A673 (cell line): ENCODE data around the gene LIMS2. TPM values are rescaled to one million over a fixed set of nuclear protein-coding genes. Genes with fewer than 3 reads are reported as not detected.

Source experiments
- BruUV-seq: library from RNA; stranded (reverse); fragments of 400-500 nt; replicated peaks from 2 replicates; lab custom pipeline; 2021; lab: Mats Ljungman, UMichigan
- CTCF ChIA-PET: fragments of 300-600 bp; sonication (Branson Sonifier 250); formaldehyde crosslinking; loops from one replicate; lab custom pipeline; 2022; ENCODE audit warnings: antibody characterized with exemption; lab: Charles Lee
- POLR2A ChIA-PET: fragments of 300-600 bp; sonication (Branson Sonifier 250); formaldehyde crosslinking; loops from one replicate; lab custom pipeline; 2022; ENCODE audit warnings: antibody characterized with exemption; ENCODE audit not compliant: low non-redundant PET; lab: Charles Lee
- DNase-seq: peaks from one replicate; pipeline ENCODE4 v3.0.0-alpha.2; 2015; ENCODE audit warnings: low spot score
- H3K27ac ChIP-seq: fragments of 200-600 bp; sonication (generic); 2 replicates; pipeline ENCODE4 v1.5.1; 2016; ENCODE audit warnings: mixed run types, low read depth, mild to moderate bottlenecking, mixed read lengths, antibody characterized with exemption, low read length; ENCODE audit not compliant: poor library complexity, severe bottlenecking
- H3K27me3 ChIP-seq: fragments of 200-600 bp; sonication (generic); replicated peaks from 2 replicates; pipeline ENCODE4 v1.6.1; 2017; ENCODE audit warnings: mixed run types, low read depth, mild to moderate bottlenecking, mixed read lengths, antibody characterized with exemption, low read length; ENCODE audit not compliant: insufficient read depth, poor library complexity
- H3K36me3 ChIP-seq: fragments of 200-600 bp; sonication (generic); 2 replicates; pipeline ENCODE4 v1.6.1; 2016; ENCODE audit warnings: mixed run types, mild to moderate bottlenecking, mixed read lengths, antibody characterized with exemption, low read length; ENCODE audit not compliant: insufficient read depth, poor library complexity, severe bottlenecking
- H3K4me1 ChIP-seq: fragments of 200-600 bp; sonication (generic); 2 replicates; pipeline ENCODE4 v1.6.1; 2017; ENCODE audit warnings: mixed run types, mild to moderate bottlenecking, mixed read lengths, antibody characterized with exemption, low read length; ENCODE audit not compliant: insufficient read depth, poor library complexity, severe bottlenecking
- H3K4me3 ChIP-seq: fragments of 200-600 bp; sonication (generic); 2 replicates; pipeline ENCODE4 v1.5.1; 2016; ENCODE audit warnings: low read depth, mixed run types, mild to moderate bottlenecking, mixed read lengths, low read length; ENCODE audit not compliant: poor library complexity, severe bottlenecking
- H3K9me3 ChIP-seq: fragments of 200-600 bp; sonication (generic); 2 replicates; pipeline ENCODE4 v1.6.1; 2016; ENCODE audit warnings: mixed run types, low read depth, mild to moderate bottlenecking, mixed read lengths, antibody characterized with exemption, low read length; ENCODE audit not compliant: poor library complexity, severe bottlenecking
- EZH2 ChIP-seq: fragments of 200-600 bp; sonication (generic); IDR thresholded peaks from 2 replicates; pipeline ENCODE4 v1.6.1; 2017; ENCODE audit warnings: borderline replicate concordance, low read depth, mild to moderate bottlenecking, mixed read lengths, antibody characterized with exemption, low read length; ENCODE audit not compliant: poor library complexity, severe bottlenecking
- intact Hi-C: fragments of 100-400 bp; cut with micrococcal nuclease; formaldehyde crosslinking; loops from one replicate; pipeline ENCODE4 v1.10.0; 2022; ENCODE audit not compliant: unreplicated experiment
- total RNA-seq: library from RNA; stranded (reverse); gene quantifications from 2 replicates; pipeline ENCODE4 v1.2.3, GENCODE V29; 2021
- TF ChIP-seq, protein P1 (sequence below): fragments of 300-800, 200-600 bp; sonication (generic); conservative IDR thresholded peaks from 2 replicates; pipeline ENCODE4 v1.5.1; 2017; ENCODE audit warnings: low read depth, mild to moderate bottlenecking, antibody characterized with exemption, low read length, moderate library complexity, mixed read lengths

LIMS2 gene
- total RNA-seq, 1 experiment from 2014 or later = 1.2 TPM

DNA sequence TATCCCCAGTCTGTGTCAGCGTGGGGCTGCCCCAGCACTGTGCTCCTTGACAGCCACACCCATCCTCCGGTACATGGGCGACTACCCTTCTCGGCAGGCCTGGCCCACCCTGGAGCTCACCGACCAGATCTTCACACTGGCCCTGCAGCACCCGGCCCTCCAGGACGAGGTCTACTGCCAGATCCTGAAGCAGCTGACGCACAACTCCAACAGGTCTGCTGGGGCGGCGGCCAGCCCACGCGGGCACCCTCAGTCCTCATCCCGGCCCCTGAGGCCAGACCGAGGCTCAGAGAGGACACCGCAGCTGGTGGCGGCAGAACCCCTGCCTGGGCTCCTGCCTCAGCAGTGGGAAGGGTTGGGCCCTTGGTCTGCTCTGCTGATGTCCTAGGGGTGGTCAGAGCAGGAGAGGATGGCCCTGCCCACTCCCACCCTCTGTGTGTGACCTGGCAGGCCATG, 43.8 kb downstream of the LIMS2 start:
- intact Hi-C loops = no loop called here
- no TSS peak for BruUV-seq
- H3K27ac ChIP-seq = no peak overlapping the region
- CTCF ChIA-PET = no interaction called here
- no peak for DNase-seq
- POLR2A ChIA-PET = no interaction called here
- no peak overlapping the region for H3K4me3 ChIP-seq
- H3K27me3 ChIP-seq = no peaks in the 10 kb centered on the region
- no peaks in the 10 kb centered on the region for H3K4me1 ChIP-seq
- no peak for TF ChIP-seq EZH2
- TF ChIP-seq, protein P1, sequence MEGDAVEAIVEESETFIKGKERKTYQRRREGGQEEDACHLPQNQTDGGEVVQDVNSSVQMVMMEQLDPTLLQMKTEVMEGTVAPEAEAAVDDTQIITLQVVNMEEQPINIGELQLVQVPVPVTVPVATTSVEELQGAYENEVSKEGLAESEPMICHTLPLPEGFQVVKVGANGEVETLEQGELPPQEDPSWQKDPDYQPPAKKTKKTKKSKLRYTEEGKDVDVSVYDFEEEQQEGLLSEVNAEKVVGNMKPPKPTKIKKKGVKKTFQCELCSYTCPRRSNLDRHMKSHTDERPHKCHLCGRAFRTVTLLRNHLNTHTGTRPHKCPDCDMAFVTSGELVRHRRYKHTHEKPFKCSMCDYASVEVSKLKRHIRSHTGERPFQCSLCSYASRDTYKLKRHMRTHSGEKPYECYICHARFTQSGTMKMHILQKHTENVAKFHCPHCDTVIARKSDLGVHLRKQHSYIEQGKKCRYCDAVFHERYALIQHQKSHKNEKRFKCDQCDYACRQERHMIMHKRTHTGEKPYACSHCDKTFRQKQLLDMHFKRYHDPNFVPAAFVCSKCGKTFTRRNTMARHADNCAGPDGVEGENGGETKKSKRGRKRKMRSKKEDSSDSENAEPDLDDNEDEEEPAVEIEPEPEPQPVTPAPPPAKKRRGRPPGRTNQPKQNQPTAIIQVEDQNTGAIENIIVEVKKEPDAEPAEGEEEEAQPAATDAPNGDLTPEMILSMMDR = no peak
- H3K9me3 ChIP-seq = no peaks in the 10 kb centered on the region
- H3K36me3 ChIP-seq = no peaks in the 10 kb centered on the region

DNA sequence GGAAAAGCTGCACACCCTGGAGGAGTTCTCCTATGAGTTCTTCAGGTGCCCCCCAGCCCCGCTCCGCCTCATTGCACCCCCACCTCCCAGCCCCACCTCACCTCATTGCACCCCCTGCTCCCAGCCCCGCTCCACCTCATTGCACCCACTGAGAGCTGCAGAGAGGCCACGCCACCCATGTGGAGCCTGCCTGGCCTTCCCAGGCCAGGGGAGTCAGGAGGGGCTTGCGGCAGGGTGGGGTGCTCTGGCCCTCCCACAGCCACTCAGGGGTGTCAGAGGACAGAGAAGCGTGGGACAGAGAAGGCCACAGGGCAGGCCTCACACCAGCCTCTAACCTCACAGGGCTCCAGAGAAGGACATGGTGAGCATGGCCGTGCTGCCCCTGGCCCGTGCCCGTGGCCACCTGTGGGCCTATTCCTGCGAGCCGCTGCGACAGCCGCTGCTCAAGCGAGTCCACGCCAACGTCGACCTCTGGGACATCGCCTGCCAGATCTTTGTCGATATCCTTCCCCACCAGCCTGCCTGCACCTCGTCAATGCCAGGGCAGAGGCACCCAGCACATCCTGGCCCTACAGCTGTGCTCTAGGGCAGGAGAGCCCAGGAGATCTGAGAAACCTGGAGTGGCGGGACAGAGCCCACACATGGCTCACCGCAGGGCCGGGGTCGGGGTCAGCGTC, 44.3 kb downstream of the LIMS2 start:
- ChIA-PET CTCF (no interaction called here), POLR2A (no interaction called here)
- H3K4me1 ChIP-seq = no peaks in the 10 kb centered on the region
- H3K4me3 ChIP-seq = no peak overlapping the region
- no peaks in the 10 kb centered on the region for H3K27me3 ChIP-seq
- TF ChIP-seq, protein P1 = no peak
- no peak for TF ChIP-seq EZH2
- DNase-seq = no peak
- H3K36me3 ChIP-seq = no peaks in the 10 kb centered on the region
- no TSS peak for BruUV-seq
- no peak overlapping the region for H3K27ac ChIP-seq
- intact Hi-C loops = no loop called here
- H3K9me3 ChIP-seq = no peaks in the 10 kb centered on the region

- Histone ChIP-seq H3K36me3 (no peaks in the 10 kb centered on the region), H3K4me1 (no peaks in the 10 kb centered on the region), H3K4me3 (no peak overlapping the region), H3K27ac (no peak overlapping the region), H3K9me3 (no peaks in the 10 kb centered on the region), H3K27me3 (no peaks in the 10 kb centered on the region)
- intact Hi-C loops = no loop called here
- no TSS peak for BruUV-seq
- no peak for TF ChIP-seq EZH2
- TF ChIP-seq, protein P1 = no peak
- POLR2A ChIA-PET = no interaction called here
- no peak for DNase-seq
- CTCF ChIA-PET = no interaction called here
Observed at GRCh38 chr2:127630096-127630863, 45.0 kb downstream of the LIMS2 start.
